HG03175 (cell line): ENCODE measurements around the gene CTSS.
"Not testable (repeated sequence)": the region's sequence is repeated elsewhere in the genome, so short reads cannot be mapped to it uniquely, and the experiment has no call there.

Experiments
- ATAC-seq: cut with Tn5 transposase; IDR thresholded peaks from one replicate; pipeline ENCODE4 v1.9.1; 2021; ENCODE audit warnings: mild to moderate bottlenecking, moderate library complexity; ENCODE audit not compliant: unreplicated experiment

The CTSS gene

DNA sequence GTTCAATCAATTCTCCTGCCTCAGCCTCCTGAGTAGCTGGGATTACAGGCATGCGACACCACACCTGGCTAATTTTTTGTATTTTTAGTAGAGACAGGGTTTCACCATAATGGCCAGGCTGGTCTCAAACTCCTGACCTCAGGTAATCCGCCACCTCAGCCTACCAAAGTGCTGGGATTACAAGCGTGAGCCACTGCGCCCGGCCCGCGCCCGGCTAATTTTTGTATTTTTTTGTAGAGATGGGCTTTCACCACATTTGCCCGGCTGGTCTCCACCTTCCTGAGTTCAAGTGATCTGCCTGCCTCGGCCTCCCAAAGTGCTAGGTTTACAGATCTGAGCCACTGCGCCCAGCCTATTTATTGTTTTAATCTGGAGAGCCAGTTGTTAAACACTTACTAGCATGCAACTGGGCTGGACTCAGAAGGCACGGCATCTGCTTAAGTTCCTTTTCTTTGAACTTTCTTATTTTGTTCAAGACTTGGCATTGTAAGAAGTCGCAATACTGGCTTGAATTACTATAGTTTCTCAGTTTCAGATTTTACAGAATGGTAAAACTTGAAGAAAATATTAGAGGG, 10.4 kb upstream of the CTSS start:
- not testable (repeated sequence) for ATAC-seq

DNA sequence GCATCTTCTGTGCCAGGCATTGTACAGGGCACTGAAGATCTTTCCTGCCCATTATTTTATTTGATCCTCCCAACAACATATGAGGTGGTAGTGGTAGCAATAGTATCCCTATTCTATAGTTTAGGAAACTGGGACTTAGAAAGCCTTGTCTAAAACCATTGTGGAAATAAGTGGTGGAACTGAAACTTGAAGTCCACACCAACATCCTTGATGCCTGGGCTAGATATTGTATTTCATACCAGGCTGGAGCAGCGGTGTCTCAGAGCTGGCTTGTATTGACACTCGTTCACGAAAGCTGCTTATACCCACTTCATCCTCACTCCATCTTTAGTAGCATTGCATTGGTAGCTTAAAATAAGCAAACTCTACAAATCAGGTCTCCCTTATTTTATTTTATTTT, 9.7 kb upstream of the CTSS start:
- no peak for ATAC-seq

DNA sequence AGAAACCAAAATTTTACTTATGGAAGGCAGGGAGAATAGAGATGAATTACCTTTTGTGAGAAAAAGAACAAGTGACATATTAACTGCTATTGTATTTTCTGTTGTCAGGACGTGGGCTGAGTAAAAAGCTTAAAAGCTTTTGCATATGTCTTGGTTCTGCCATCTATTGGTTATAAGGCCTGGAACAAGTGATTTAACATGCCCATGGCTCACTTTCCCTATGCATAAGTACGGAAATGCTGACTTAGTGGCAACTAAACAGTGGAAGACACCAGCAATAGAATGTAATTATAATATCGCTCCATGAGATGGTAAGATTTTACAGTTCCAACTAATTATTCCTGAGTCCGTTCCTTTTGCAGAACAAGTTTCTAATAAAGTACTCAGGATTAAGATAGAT, 6.7 kb upstream of the CTSS start:
- ATAC-seq, result no peak

DNA sequence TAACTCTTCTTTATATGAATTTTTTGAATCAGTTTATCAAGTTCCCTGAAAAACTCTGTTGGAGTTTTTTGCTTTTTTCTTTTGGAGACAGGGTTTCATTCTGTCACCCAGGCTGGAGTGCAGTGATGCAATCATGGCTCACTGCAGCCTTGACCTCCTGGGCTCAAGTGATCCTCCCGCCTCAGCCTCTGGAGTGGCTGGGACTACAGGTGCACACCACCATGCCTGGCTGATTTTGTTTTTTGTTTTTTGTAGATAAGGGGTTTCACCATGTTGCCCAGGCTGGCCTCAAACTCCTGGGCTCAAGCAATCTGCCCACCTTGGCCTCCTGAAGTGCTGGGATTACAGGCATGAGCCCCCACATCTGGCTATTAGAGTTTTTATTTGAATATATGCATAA, 2.1 kb upstream of the CTSS start:
- ATAC-seq, result not testable (repeated sequence)

DNA sequence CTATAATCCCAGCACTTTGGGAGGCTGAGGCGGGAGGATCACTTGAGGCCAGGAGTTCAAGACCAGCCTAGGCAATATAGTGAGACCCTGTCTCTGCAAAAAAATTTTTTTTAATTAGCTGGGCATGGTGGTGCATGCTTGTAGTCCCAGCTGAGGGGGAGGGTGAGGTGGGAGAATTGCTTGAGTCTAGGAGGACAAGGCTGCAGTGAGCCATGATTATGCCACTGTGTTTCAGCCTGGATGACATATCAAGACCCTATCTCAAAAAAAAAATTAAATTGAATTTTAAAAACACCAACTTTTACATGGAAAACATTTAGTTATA, 361 bp upstream of the CTSS start:
- peak; percentile 19 for ATAC-seq

DNA sequence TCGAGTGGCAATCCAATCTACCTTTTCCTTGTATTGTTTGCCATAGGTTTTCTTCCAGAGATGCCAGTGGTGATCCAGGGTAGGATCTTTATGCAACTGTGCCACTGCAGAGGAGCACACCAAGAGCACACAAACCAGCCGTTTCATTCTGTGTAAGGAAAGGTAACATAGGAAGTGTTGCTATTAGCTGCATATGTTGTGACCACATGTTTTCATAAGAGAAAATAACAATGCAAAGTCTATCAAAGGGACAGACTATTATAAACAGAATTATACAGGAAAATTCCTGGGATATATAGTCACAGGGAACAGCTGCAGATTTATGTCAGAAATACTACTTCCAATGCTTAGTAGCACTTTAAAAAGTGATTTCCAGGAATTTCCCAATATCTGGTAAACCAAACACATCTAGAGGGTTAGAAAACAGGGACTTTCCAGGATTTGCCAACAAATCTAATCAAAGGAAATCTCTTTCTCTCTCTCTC, 919 bp downstream of the CTSS start:
- no peak for ATAC-seq

DNA sequence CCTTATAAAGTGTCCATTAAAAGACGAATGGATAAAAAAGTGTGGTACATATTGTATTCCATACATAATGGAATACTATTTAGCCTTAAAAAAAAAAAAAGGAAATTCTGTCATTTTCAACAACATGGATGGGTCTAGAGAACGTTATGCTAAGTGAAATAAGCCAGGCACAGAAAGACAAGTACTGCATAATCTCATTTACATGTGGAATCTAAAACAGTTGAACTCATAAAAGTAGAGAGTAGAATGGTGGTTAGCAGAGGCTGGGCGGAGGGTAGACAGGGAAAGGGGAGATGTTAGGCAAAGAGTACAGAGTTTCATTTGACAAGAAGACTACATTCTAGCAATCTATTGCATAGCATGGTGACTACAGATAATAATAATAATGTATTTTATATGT, 2.6 kb downstream of the CTSS start:
- ATAC-seq, result no peak

DNA sequence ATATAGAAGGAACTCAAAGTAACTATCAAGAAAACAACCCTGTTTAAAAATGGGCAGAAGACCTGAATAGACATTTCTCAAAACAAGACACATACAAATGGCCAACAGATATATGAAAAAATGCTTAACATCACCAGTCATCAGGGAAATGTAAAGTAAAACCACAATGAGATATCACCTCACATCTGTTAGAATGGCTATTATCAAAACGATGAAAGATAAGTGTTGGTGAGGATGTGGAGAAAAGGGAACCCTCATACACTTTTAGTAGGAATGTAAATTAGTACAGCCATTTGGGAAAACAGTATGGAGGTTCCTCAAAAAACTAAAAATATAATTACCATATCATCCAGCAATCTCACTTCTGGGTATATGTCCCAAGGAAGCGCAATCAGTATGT, 3.0 kb downstream of the CTSS start:
- no peak for ATAC-seq

DNA sequence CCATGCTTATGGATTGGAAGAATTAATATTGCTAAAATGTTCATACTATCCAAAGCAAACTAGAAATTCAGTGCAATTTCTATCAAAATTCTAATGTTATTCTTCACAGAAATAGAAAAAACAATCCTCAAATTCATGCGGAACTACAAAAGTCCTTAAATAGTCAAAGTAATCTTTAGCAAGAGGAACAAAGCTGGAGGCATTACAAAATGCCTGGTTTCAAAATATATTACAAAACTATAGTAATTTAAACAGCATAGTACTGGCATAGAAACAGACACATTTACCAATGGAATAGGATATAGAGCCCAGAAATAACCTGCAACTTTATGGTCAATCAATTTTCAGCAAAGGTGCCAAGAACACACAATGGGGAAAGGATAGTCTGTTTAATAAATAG, 3.8 kb downstream of the CTSS start:
- ATAC-seq, result no peak

DNA sequence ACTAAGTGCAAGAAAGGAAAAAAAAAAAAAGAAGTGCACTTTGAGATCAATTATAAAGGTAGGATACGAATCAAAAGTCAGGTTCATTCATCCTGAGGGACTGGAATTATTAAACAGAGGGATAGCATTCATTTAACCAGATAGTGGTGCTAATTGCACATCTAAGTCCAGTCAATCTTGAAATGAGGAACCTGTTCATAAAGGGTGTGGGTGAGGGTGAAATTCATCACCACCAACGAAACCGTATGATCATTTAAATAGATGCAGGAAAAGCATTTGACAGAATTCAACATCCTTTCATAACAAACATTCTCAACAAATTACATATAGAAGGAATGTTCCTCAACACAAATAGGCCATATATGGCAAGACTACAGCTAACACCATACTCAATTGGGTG, 5.6 kb downstream of the CTSS start:
- ATAC-seq, result no peak

DNA sequence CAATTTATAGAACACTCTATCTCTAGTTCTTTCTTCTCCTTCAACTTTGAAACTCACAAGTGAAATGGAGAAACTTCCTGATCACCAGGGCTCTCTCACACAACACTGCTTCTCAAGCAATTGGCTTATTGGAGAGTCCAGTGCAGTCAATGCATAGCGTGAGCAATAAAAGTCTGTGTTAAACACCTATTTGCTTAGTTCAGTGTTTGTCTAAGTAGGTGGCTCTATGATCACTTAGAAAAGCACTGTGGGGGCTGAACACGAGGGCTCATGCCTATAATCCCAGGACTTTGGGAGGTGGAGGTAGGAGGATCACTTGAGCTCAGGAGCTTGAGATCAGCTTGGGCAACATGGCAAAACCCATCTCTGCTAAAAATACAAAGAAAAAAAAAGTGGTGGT, 12.2 kb downstream of the CTSS start:
- no peak for ATAC-seq

DNA sequence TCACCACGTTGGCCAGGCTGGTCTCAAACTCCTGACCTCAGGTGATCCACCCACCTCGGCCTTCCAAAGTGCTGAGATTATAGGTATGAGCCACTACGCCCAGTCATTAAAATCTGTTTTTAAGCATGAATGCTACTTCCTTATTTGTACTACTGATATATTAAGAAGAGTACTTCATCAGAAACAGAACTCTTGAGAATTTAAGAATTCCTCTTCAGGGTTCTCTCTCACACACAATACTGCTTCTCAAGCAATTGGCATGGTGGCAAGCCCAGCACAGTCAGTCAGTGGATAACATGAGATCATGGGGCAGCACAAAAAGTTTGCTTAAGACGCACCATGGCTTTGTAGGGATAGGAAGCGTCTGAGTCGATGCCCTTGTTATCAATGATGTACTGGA, 14.1 kb downstream of the CTSS start:
- ATAC-seq, result no peak

DNA sequence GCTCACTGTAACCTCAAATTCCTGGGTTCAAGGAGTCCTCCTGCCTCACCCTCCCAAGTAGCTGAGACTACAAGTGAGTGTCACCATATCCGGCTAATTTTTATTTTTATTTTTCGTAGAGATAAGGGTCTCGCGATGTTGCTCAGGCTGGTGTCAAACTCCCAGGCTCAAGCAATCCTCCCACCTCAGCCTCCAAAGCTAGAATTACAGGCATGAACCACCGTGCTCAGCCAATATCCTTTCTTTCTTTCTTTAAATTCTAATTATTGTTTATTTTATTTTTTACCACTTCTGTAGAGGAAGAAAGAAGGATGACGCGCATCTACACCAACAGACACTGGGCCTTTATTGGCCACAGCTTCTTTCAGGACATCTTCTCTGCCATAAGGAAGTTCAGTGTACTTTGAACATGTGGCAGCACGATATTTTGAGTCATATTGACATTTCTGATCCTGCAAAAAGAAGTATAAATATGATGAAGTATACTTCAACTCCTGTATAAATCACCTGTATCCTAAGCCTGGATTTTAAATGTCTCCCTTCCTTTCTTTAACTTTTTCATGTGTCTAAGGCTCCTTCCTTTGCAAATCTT, 15.8 kb downstream of the CTSS start:
- no peak for ATAC-seq

DNA sequence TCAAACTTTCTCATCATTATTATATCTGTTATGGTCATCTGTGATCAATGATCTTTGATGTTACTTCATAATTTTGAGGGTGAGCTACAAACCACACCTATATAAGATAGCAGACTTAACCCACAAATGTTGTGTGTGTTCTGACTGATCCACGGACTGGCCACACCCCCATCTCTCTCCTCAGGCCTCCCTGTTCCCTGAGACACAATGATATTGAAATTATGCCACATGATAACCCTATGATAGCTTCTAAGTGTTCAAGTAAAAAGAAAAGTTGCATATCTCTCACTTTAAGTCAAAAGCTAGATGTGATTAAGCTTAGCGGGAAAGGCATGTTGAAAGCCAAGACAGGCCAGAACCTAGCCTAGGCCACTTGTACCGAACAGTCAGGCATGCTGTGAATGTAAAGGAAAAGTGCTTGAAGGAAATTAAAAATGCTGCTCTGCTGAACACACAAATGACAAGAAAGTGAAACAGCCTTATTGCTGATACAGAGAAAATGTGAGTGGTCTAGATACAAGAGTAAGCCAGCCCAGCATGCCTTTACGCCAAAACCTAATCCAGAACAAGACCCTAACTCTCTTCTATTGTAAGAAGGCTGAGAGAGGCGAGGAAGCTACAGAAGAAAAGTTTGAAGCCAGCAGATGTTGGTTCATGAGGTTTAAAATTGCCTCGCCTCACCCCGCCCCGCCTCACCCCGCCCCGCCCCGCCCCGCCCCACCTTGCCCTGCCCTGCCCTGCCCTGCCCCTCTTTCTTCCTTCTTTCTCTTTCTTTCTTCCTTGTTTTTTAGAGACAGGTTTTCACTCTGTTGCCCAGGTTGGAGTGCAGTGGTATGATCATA, 16.5 kb downstream of the CTSS start:
- ATAC-seq, result no peak

DNA sequence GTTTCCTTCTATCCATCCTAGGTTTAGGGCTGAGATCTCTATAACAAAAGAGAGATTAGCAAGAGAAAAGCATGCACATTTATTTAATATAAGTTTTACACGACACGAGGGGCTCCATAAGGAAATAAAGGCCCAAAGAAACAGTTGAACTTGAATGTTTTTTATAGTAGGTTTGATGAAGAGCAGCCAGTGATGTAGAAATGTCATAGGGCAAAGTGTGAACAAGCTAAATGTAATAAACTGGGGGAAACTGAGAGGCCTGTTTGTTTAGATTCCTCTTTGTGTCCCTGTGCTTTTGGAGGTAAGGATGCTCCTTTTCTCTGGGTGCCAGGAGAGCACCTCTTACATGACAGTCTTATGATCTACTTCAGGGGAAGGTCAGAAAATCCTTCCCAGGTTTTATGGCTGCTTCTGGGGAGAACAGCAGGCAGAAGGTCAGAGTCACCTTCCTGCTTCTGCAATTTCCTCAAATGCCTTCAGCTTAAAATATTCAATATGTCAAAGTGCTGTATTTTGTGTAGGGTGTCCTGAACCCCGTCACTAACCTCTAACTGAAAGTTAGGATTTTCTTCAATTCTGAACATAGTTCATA, 35.4 kb downstream of the CTSS start:
- ATAC-seq, result no peak

DNA sequence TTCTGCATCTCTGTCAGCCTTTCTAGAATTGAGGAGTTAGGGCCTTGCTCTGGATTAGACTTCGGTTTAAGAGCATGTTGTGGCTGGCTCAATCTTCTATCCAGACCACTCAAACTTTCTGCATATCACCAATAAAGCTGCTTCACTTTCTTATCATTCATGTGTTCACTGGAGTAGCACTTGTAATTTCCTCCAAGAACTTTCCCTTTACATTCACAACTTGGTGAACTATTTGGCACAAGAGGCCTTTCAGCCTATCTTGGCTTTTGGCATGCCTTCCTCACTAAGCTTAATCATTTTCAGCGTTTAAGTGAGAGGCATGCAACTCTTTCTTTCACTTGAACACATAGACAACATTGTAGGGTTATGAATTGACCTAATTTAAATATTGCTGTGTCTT, 41.2 kb downstream of the CTSS start:
- ATAC-seq, result no peak

DNA sequence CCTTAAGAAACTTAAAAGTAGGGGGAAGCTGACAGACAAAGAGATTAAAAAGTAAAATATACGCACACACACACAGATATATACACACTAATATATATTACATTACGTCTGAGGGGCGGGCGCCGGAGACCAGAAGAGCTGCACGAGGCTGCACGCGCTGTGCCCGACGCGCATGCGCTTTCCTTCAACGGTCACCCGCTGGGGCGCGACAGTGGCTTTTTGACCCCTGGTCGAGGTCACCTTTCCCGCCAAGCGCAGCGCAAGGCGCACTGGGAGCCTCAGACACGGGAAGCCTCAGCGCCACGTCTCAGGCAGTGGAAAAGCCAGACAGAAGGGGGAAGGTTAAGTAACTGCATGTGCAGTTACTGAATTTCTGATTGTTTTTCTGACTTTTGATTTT, 44.9 kb downstream of the CTSS start, which contains the start of gene HORMAD1:
HORMAD1 (minus strand) TSS at position 193 of the 400 bp plus-strand sequence. CDS start 1,390 bp downstream, outside the sequence.
- ATAC-seq, result no peak

DNA sequence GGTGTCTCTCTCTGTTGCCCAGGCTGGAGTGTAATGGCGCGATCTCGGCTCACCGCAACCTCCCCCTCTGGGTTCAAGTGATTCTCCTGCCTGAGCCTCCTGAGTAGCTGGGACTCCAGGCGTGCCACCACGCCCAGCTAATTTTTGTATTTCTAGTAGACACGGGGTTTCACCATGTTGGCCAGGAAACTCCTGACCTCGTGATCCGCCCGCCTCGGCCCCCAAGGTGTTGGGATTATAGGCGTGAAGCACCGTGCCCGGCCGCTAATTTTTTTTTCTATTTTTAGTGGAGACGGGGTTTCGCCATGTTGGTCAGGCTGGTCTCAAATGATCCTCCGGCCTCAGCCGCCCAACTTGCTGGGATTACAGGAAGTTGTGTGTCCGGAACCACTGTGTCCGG, 45.5 kb downstream of the CTSS start:
- no peak for ATAC-seq

DNA sequence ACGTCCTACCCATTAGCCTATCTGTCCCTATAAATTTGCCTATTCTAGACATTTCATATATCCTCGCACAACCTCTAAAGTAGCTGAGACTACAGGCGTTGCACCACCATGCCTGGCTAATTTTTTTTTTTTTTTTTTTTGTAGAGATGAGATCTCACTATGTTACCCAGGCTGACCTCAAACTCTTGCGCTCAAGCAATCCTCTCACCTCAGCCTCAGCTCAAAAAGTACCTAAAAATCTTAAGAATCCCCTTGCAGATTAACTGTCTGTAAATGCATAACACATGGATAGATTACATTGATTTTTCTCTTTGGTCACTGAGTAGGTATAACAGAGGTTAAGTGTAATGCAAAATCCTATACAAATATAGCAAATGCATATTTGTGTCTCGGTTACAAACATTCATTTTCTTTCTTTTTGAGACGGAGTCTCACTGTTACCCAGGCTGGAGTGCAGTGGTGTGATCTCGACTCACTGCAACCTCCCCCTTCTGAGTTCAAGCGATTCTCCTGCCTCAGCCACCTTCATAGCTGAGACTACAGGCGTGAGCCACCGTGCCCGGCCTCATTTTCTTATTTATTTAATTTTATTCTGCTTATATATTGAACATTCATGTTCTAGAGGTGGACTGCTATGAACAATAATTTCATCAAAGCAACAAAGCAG, 47.2 kb downstream of the CTSS start:
- no peak for ATAC-seq

DNA sequence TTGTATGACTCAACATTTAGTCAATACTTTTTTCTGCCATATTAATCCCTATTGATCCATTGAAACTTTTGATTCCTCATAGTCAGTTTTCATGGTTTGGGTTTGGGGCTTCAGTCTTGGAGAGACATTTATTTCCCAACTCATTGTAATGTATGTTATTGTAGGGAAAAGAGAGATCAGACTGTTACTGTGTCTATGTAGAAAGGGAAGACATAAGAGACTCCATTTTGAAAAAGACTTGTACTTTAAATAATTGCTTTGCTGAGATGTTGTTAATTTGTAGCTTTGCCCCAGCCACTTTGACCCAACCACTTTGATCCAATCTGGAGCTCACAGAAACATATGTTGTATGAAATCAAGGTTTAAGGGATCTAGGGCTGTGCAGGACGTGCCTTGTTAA, 56.5 kb downstream of the CTSS start:
- ATAC-seq, result not testable (repeated sequence)

DNA sequence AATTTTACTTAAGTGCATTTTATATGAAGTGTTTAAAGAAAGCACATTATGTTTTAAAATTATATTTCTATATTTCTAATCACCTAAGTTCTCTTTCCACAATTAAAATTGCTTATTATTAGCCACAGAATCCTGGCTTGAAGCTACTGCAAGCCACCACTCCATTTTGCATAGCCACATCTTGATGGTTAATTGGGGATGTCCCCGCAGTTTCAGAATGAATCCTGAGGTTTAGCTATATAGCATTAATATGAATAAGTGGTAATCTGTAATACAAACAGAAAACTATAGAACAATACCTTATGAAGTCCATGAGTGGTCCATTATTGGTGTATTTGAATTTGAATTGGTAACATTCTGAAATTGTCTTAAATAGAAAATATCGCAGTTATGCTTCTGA, 57.0 kb downstream of the CTSS start:
- ATAC-seq, result no peak
